Suprapubic skin (tissue), 4 donors: ENCODE results near the gene MCTP1. TPM values are rescaled to one million over a fixed set of nuclear protein-coding genes. Genes with fewer than 3 reads are reported as not detected.
"Not testable (repeated sequence)": the region's sequence is repeated elsewhere in the genome, so short reads cannot be mapped to it uniquely, and the experiment has no call there.

Experiments used
- DNase-seq, 2 donors: peaks; one replicate each; pipeline ENCODE4 v3.0.0-alpha.2; 2019; ENCODE audit warnings: low spot score in 2 of 2
- H3K27ac ChIP-seq: fragments of 200-600 bp; sonication (generic); one replicate; pipeline ENCODE4 v1.5.1; 2019
- H3K27me3 ChIP-seq: fragments of 200-600 bp; sonication (generic); one replicate; pipeline ENCODE4 v1.5.1; 2019
- H3K36me3 ChIP-seq: fragments of 200-600 bp; sonication (generic); one replicate; pipeline ENCODE4 v1.5.1; 2019
- H3K4me1 ChIP-seq: fragments of 200-600 bp; sonication (generic); one replicate; pipeline ENCODE4 v1.5.1; 2019
- H3K4me3 ChIP-seq: fragments of 200-600 bp; sonication (generic); one replicate; pipeline ENCODE4 v1.5.1; 2019; ENCODE audit warnings: mild to moderate bottlenecking
- H3K9me3 ChIP-seq: fragments of 200-600 bp; sonication (generic); one replicate; pipeline ENCODE4 v1.5.1; 2019
- EP300 ChIP-seq: sonication (generic); formaldehyde crosslinking; IDR thresholded peaks from one replicate; pipeline ENCODE4 v1.6.1; 2017; ENCODE audit warnings: antibody characterized with exemption
- POLR2A ChIP-seq, 2 donors: fragments of 450-650 bp; IDR thresholded peaks; one replicate each; pipeline ENCODE4 v1.6.1; 2017; ENCODE audit warnings: antibody characterized with exemption in 2 of 2, mild to moderate bottlenecking in 2 of 2, moderate library complexity in 2 of 2
- POLR2AphosphoS5 ChIP-seq, 3 donors: sonication (generic); formaldehyde crosslinking; IDR thresholded peaks; one replicate each; pipeline ENCODE4 v1.6.1; 2017; ENCODE audit warnings: antibody characterized with exemption in 3 of 3
- WGBS: methylation state at CpG from one replicate; pipeline ENCODE4 v1.1.5; 2018; 5-methylcytosine and 5-hydroxymethylcytosine counted together
- total RNA-seq, 4 donors: library from RNA; depleted of rRNA; stranded (reverse); fragments of >200 nt; gene quantifications; one replicate each; pipeline ENCODE4 v1.1.0, GENCODE V29; 2016
- TF ChIP-seq, protein P1 (sequence below), 2 donors: fragments of 200-600 bp in 1 of 2; fragments of 450-650 bp in 1 of 2; sonication (generic) in 1 of 2; IDR thresholded peaks; one replicate each; pipeline ENCODE4 v1.5.1; 2016 to 2019; ENCODE audit warnings: antibody characterized with exemption in 2 of 2, mild to moderate bottlenecking in 1 of 2, moderate library complexity in 1 of 2

MCTP1 gene
- total RNA-seq, 4 donors from 2014 or later: 5.0 to 19.1 (median 10.6) TPM

DNA sequence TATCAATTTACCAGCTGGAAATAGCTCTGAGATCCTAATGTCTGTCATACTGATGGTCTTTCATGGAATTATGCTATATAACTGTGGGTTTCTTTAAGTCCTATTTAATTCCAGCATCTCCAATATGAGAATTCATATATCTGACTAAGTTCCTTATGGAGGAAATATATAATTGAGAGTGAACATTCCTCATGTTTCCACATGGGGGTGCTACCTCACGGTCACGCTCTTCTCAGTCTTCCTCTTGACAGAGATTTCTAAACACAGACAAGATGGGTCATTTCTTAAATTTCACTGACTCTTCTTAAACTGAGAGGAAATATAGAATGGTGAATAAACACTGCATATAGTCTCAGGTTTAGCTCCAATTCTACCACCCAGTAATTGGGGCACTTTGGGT is 454.4 kb downstream of the MCTP1 start:
- Histone ChIP-seq H3K36me3 (no peaks in the 10 kb centered on the region), H3K27me3 (no peaks in the 10 kb centered on the region), H3K4me3 (no peak overlapping the region), H3K27ac (no peak overlapping the region), H3K9me3 (no peaks in the 10 kb centered on the region), H3K4me1 (no peaks in the 10 kb centered on the region)
- TF ChIP-seq, protein P1, sequence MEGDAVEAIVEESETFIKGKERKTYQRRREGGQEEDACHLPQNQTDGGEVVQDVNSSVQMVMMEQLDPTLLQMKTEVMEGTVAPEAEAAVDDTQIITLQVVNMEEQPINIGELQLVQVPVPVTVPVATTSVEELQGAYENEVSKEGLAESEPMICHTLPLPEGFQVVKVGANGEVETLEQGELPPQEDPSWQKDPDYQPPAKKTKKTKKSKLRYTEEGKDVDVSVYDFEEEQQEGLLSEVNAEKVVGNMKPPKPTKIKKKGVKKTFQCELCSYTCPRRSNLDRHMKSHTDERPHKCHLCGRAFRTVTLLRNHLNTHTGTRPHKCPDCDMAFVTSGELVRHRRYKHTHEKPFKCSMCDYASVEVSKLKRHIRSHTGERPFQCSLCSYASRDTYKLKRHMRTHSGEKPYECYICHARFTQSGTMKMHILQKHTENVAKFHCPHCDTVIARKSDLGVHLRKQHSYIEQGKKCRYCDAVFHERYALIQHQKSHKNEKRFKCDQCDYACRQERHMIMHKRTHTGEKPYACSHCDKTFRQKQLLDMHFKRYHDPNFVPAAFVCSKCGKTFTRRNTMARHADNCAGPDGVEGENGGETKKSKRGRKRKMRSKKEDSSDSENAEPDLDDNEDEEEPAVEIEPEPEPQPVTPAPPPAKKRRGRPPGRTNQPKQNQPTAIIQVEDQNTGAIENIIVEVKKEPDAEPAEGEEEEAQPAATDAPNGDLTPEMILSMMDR (IDR thresholded peaks at IDR 0.05): no peak
- TF ChIP-seq EP300 (no peak), POLR2A (IDR thresholded peaks at IDR 0.05) (no peak)
- DNase-seq: no peak
- WGBS: 42% methylated on average over 2 of the region's 2 CpGs

GRCh38 chr5:94828222-94828621 is 456.7 kb downstream of the MCTP1 start:
- not testable (repeated sequence) for H3K27ac ChIP-seq, H3K9me3 ChIP-seq, DNase-seq, H3K36me3 ChIP-seq, H3K27me3 ChIP-seq, H3K4me3 ChIP-seq, H3K4me1 ChIP-seq
- WGBS: 91% methylated on average over 5 of the region's 5 CpGs

DNA sequence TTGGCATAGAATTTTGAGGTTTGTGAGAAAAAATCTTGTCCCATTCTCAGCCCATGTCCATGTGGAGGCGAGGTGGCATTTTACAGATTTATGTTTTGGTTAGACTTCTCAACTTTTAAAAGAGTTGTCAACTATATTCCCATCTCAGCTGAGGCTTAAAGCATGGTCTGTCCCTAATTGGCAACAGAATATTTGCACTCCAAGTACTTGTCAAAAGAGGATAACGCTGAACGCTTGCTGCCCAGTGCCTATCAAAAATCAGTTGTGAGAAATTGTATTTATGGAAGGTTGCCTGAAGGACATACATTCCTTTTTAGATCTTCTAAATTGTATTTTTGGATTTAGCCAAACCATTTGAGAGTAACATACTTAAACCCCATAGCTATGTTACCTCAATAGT is 464.4 kb downstream of the MCTP1 start:
- H3K4me1 ChIP-seq: no peaks in the 10 kb centered on the region
- H3K4me3 ChIP-seq: no peak overlapping the region
- no peaks in the 10 kb centered on the region for H3K36me3 ChIP-seq
- TF ChIP-seq, protein P1 (IDR thresholded peaks at IDR 0.05): no peak
- TF ChIP-seq EP300 (no peak), POLR2A (IDR thresholded peaks at IDR 0.05) (no peak), POLR2AphosphoS5 (IDR thresholded peaks at IDR 0.05) (no peak)
- no peak overlapping the region for H3K27ac ChIP-seq
- DNase-seq: no peak
- WGBS: 90% methylated on average over 3 of the region's 3 CpGs
- H3K9me3 ChIP-seq: no peaks in the 10 kb centered on the region
- no peaks in the 10 kb centered on the region for H3K27me3 ChIP-seq

DNA sequence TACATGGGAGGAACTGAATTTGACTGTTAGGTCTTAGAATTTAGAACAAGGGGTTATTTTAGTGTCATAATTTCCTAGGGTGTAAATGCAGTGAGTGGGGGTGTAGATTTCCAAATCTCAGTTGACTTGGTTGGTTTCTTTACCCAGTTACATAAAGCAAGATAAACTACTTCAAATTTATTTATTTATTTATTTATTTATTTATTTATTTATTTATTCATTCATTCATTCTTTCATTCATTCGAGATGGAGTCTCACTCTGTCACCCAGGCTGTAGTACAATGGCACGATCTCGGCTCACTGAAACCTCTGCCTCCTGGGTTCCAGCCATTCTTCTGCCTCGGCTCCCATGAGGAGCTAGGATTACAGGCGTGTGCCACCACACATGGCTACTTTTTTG is 466.0 kb downstream of the MCTP1 start:
- Histone ChIP-seq H3K4me3 (no peak overlapping the region), H3K9me3 (no peaks in the 10 kb centered on the region), H3K27me3 (no peaks in the 10 kb centered on the region), H3K27ac (no peak overlapping the region), H3K4me1 (no peaks in the 10 kb centered on the region), H3K36me3 (no peaks in the 10 kb centered on the region)
- 78% methylated on average over 5 of the region's 5 CpGs for WGBS
- TF ChIP-seq EP300: no peak
- TF ChIP-seq, protein P1 (IDR thresholded peaks at IDR 0.05): no peak
- no peak for TF ChIP-seq POLR2AphosphoS5 (IDR thresholded peaks at IDR 0.05)
- no peak for TF ChIP-seq POLR2A (IDR thresholded peaks at IDR 0.05)
- DNase-seq: no peak

- Histone ChIP-seq H3K4me3 (no peak overlapping the region), H3K27me3 (no peaks in the 10 kb centered on the region), H3K27ac (no peak overlapping the region), H3K9me3 (no peaks in the 10 kb centered on the region), H3K4me1 (no peaks in the 10 kb centered on the region), H3K36me3 (no peaks in the 10 kb centered on the region)
- 71% methylated on average over 6 of the region's 6 CpGs for WGBS
- TF ChIP-seq POLR2A (IDR thresholded peaks at IDR 0.05) (no peak), EP300 (no peak), POLR2AphosphoS5 (IDR thresholded peaks at IDR 0.05) (no peak)
- TF ChIP-seq, protein P1 (IDR thresholded peaks at IDR 0.05): no peak
- DNase-seq: no peak
Measured at GRCh38 chr5:94815313-94816039, 469.4 kb downstream of the MCTP1 start.

DNA sequence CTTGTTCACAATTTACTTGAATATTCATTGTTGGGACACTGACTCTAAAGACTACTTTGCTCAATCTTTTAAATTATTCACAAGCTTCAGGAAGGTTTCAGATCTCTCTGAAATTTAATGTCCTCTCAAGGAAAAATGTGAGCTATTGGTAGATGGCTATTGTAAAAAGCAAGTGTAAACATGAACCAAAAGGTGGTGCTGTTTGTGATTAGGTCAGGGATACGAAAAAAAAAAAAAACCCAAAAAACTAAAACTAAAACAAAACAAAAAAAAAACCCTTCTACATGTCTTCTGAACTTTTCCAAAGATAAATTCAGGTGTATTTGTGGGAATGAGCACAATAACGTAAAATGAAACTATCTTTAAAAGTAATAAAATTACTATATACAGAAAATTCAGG is 472.7 kb downstream of the MCTP1 start:
- H3K9me3 ChIP-seq: no peaks in the 10 kb centered on the region
- no peak overlapping the region for H3K27ac ChIP-seq
- no peak overlapping the region for H3K4me3 ChIP-seq
- H3K27me3 ChIP-seq: no peaks in the 10 kb centered on the region
- no peaks in the 10 kb centered on the region for H3K4me1 ChIP-seq
- no peaks in the 10 kb centered on the region for H3K36me3 ChIP-seq
- WGBS: 80% methylated on average over 2 of the region's 2 CpGs
- DNase-seq: no peak
- TF ChIP-seq EP300 (no peak), POLR2AphosphoS5 (IDR thresholded peaks at IDR 0.05) (no peak), POLR2A (IDR thresholded peaks at IDR 0.05) (no peak)
- TF ChIP-seq, protein P1 (IDR thresholded peaks at IDR 0.05): no peak
